Heart left ventricle (tissue), 13 donors: ENCODE measurements around the gene SLC9A5.

Source experiments
- POLR2A ChIP-seq, 2 donors: fragments of 450-650 bp; IDR thresholded peaks; one replicate each; pipeline ENCODE4 v1.6.1; 2017; ENCODE audit warnings: antibody characterized with exemption in 2 of 2, mild to moderate bottlenecking in 2 of 2, moderate library complexity in 2 of 2
- TF ChIP-seq, protein P1 (sequence below), 12 donors: fragments of 200-600 bp; sonication (generic) in 4 of 12; IDR thresholded peaks; one replicate each; pipeline versions ENCODE4 v1.5.0 to v1.8.0; 2018 to 2022; ENCODE audit warnings: antibody characterized with exemption in 12 of 12, mild to moderate bottlenecking in 5 of 12
- donor health status: ischemic (EF 13 %, LVEDD 7.1; RV severe dilation, severe dysfunction).
- donor health status: DM: no; HTN: yes; CAD: no.
- donor health status: DM: no; HTN: no; CAD: no.
- donor health status: ischemic (EF 25% LVEDD 6.9; RV normal size, moderate dysfunction).
- donor health status: ischemic (EF 25% LVEDD 5.7; RV mildly dilated, moderate dysfunction).
- donor health status: ischemic (EF 35%, LVEDD 5.7; RV mildly dilated, moderate dysfunction).
- donor health status: nonischemic (EF 11% LVEDD 7.7; RV severe dilation, severe dysfunction).
- donor health status: DM: yes; HTN: yes; CAD: no.
- donor health status: PGD.
- donor health status: ischemic (EF 29% LVEDD 5.4; RV normal size, mild dysfunction).
- donor health status: nonischemic (EF 23%, LVEDD 6.1; RV moderate dilation, normal function).

DNA sequence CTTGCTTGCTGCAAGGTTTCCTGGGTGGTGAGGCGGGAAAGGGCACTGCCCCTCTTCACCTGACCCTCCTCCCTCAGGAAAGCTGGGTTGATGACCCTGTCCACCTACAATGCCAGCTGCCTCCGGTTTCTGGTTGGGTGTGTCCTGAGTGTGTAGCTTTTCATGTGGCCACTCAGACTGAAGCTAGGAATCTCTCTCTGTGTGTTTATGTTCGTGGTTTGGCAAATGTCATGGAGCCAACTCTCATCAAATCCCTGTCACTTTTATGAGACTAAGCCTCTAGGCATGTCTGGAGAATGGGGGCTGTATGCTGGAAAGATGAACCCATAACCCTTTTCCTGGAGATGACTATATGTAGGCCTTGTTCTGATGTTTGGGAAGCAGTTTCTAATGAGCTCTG lies 47.6 kb downstream of the SLC9A5 start:
- TF ChIP-seq POLR2A (IDR thresholded peaks at IDR 0.05) = no peak
- TF ChIP-seq, protein P1, sequence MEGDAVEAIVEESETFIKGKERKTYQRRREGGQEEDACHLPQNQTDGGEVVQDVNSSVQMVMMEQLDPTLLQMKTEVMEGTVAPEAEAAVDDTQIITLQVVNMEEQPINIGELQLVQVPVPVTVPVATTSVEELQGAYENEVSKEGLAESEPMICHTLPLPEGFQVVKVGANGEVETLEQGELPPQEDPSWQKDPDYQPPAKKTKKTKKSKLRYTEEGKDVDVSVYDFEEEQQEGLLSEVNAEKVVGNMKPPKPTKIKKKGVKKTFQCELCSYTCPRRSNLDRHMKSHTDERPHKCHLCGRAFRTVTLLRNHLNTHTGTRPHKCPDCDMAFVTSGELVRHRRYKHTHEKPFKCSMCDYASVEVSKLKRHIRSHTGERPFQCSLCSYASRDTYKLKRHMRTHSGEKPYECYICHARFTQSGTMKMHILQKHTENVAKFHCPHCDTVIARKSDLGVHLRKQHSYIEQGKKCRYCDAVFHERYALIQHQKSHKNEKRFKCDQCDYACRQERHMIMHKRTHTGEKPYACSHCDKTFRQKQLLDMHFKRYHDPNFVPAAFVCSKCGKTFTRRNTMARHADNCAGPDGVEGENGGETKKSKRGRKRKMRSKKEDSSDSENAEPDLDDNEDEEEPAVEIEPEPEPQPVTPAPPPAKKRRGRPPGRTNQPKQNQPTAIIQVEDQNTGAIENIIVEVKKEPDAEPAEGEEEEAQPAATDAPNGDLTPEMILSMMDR (IDR thresholded peaks at IDR 0.05) = no peak
